ENCODE measurements around the gene GNA12. TPM values are rescaled to one million over a fixed set of nuclear protein-coding genes. Genes with fewer than 3 reads are reported as not detected.

Gene GNA12
- polyA plus RNA-seq, 1 donor: 41.0 TPM

GRCh38 chr7:2838873-2839578 is 5.1 kb downstream of the GNA12 start:
- no peak for DNase-seq

GRCh38 chr7:2838451-2838850 is 5.7 kb downstream of the GNA12 start:
- no peak for DNase-seq

DNA sequence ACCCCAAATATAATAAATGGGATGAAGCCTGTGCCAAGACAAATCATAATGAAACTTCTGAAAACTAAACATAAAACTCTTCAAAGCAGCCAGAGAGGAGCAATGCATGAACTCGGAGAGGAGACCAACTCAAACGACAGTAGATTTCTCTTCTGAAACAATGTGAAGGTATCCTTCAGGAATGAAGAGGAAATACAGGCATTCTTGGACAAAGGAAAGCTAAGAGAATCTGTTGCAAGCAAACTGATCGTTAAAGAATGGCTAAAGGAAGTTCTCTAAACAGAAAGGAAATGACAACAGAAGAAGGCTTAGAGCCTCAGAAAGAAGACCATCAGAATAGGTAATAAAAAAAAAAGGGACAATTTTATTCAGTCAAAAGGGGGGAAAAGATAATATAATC is 6.6 kb downstream of the GNA12 start:
- DNase-seq: no peak

GRCh38 chr7:2834748-2835441 is 9.2 kb downstream of the GNA12 start:
- no peak for DNase-seq

- no peak for DNase-seq
These were observed 10.8 kb downstream of the GNA12 start for GRCh38 chr7:2833083-2833910.

DNA sequence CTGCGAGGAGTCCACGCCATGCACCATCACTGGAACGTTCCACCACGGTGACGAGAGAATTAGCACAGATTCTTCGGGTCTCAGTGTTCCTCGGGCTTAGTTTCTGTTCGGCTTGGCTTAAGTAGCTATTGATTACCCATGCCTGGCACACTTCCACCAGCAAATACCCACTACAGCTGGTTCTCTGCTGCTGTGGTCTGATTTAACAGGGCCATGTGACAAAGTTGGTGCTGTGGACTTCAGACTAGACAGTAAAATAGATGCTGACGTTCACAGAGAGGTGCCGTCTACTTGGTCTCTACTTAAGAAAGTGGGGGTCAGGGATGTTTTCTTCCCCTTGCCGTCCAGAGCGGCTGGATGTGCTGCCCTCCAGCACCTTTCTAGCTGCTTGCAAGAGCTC is 11.6 kb downstream of the GNA12 start:
- DNase-seq: no peak

- DNase-seq: no peak
These were observed 13.3 kb downstream of the GNA12 start for GRCh38 chr7:2830609-2831376.

DNA sequence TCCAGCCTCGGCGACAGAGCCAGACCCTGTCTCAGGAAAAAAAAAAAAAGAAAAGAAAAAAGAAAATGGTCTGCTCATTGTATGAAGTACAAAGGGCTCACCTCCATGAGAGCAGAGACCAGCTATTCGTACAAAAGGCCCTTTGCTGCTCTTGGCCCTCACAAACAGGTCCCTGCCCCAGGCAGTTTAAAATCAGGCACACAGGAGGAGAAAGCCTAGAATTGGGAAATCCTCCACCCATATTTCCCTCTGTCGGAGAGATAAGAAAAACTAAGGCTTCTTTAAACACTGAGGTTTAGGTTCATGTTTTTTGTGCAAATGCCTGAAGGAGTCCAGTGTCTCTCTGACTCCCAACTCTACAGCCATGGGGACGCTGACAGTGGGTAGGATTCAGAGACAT is 15.1 kb downstream of the GNA12 start:
- no peak for DNase-seq

GRCh38 chr7:2826771-2827170 is 17.3 kb downstream of the GNA12 start:
- DNase-seq: no peak

- DNase-seq: no peak
These were observed 18.4 kb downstream of the GNA12 start for GRCh38 chr7:2825559-2826227.

GRCh38 chr7:2824678-2825461 is 19.2 kb downstream of the GNA12 start:
- no peak for DNase-seq

GRCh38 chr7:2824026-2824677 is 20.0 kb downstream of the GNA12 start:
- DNase-seq: no peak

GRCh38 chr7:2823130-2823529 is 21.0 kb downstream of the GNA12 start:
- no peak for DNase-seq

DNA sequence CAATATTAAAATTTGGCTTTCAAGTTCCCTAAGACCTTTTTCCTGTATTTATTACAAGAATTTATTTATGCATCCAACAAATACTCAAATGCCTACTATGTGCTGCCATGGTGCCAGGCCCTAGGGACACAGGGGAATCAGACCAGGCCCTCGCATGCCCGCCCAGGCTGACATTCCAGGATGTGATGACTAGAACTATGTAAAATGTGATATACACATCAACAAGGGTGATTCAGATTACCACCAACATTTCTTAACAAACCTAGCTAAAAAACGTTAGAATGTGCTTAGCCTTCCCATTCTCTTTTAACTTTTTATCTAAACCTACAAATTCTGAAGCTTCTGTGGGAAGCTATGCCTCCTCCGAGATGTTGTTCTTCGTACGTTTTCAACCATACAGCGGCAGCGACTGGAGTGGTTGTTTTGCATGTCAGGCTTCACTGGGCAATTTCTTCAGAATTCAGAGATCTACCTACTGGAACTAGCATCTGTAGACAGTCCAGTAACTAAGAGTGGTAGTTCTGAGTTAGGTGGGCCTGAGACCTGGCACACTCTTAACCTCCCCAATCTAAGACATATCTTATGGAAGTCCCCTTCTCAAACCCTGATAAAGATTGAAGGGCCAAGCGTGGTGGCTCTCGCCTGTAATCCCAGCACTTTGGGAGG is 22.1 kb downstream of the GNA12 start:
- no peak for DNase-seq

- DNase-seq: no peak
These were observed 22.8 kb downstream of the GNA12 start for GRCh38 chr7:2821161-2821841.

- no peak for DNase-seq
These were observed 23.6 kb downstream of the GNA12 start for GRCh38 chr7:2820508-2820934.

DNA sequence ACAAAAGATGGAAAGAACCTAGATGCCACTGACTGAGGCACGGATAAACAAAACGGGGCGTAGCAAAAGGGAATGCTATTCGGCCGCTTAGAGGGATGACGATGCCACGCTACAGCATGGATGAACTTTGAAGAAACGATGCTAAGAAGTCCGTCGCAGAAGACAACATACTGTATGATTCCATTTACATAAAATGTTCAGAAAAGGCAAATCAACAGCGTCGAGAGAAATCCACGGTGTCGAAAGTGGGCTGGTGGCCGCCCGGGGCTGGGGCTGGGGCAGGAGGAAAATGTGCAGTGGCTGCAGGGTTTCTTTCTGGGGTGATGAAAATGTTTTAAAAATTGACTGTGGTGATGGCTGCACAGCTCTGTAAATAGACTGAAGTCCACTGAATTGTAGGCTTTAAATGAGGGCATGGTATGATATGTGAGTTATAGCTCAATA is 24.1 kb downstream of the GNA12 start:
- no peak for DNase-seq

DNA sequence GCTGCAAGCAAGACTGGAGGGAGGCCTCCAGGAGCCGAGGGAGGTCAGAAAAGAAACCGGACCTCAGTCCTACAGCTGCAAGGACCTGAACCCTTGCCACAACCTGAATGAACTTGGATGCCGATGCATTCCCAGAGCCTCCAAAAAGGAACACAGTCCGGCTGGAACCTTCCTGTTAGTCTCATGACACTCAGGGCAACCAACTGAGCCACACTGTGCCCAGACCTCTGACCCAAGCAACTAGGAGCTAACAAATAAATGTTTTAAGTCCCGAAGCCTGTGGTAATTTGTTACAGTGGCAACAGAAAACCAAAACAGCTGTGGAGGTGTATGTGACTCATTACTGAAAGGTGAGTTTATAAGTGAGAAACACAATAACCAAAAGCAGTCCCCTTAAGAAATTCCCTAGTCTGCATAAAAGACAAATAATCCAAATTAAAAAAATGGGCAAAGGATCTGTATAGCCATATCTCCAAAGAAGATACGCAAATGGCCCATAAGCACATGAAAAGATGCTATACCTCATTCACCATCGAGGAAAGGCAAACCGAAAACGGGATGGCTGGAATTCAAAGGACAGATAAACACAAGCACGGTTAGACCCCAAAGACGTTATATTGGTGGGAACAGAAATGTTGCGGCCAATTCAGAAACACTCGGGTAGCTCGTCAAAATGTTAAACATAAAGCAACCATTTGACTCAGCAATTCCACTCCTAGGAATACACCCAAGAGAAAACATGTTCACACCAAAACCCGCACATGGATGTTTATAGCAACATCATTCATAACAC is 24.8 kb downstream of the GNA12 start:
- DNase-seq: no peak
